LNCAP (cell line): Measurements from ENCODE around the gene ABCB9.

Experiments used
- TF ChIP-seq, protein P1 (sequence below): fragments of 450-650 bp; IDR thresholded peaks from 2 replicates; pipeline ENCODE4 v1.5.1; 2017; ENCODE audit warnings: mild to moderate bottlenecking

ABCB9 gene

DNA sequence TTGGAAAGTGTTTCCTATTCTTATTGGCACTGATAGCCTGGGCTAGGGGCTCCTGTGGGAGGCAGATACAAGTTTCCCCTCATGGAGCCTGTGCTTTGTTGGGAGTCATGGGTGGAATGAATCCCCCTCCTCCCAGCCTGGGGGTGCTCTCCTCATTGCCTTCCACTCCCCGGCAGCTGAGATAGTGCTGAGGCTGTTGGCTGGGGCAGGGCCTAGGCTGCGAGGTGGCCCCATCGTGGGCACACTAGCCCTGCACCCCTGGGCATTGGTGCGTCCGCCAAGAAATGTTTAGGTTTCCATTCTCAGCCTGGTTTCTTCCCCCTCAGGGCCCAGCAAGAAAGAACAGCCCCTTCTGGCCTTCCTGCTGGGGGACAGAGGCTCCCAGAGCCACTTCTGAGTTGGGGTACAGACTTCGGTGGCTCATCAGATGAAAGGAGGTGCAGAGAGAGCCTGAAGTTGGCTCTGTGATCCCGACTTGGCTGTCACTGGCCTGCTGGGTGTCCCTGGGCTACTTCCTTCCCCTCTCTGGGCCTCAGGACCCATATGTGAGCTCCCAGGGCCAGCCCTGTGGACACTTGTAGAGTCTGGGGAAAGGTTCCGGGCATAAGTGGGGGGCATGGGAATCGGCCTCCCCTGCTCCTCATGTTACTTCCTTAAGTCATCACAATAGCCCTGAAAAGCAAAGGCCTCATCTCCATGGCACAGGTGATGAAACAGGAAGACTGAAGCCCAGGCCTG, 11.6 kb upstream of the ABCB9 start:
- TF ChIP-seq, protein P1, sequence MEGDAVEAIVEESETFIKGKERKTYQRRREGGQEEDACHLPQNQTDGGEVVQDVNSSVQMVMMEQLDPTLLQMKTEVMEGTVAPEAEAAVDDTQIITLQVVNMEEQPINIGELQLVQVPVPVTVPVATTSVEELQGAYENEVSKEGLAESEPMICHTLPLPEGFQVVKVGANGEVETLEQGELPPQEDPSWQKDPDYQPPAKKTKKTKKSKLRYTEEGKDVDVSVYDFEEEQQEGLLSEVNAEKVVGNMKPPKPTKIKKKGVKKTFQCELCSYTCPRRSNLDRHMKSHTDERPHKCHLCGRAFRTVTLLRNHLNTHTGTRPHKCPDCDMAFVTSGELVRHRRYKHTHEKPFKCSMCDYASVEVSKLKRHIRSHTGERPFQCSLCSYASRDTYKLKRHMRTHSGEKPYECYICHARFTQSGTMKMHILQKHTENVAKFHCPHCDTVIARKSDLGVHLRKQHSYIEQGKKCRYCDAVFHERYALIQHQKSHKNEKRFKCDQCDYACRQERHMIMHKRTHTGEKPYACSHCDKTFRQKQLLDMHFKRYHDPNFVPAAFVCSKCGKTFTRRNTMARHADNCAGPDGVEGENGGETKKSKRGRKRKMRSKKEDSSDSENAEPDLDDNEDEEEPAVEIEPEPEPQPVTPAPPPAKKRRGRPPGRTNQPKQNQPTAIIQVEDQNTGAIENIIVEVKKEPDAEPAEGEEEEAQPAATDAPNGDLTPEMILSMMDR = no peak

DNA sequence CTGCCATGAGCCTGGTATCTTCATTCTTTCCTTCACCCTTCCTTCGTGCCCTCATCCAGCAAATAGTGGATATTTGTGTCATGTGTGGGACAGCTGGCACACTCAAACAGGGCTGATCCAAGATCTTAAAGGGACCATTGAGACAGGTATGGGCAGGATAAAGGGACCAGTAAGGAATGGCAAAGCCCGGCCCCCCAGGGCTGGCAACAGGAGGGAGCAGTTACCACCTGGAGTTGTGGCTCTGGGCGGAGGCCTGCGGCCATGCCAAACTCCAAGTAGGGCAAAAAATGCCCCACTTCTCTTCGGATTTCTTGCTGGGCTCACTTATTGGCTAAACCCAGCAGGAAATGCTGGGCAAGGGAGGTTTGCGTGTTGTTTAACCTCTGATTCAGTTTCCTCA, 10.9 kb upstream of the ABCB9 start:
- TF ChIP-seq, protein P1 = no peak

DNA sequence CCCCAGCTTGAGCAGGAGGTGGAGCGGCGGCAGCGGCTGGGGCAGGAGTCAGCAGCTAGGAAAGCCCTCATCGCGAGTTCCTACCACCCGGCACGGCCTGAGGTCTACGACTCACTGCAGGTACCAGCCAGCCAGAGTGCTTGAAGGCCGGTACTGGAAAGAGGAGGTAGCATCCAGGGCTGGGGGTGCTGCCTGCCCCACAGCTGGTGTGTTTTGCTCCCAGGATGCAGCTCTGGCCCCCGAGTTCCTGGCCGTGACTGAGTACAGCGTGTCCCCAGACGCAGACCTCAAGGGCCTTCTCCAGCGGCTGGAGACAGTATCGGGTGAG, 10.3 kb upstream of the ABCB9 start:
- TF ChIP-seq, protein P1 = no peak

DNA sequence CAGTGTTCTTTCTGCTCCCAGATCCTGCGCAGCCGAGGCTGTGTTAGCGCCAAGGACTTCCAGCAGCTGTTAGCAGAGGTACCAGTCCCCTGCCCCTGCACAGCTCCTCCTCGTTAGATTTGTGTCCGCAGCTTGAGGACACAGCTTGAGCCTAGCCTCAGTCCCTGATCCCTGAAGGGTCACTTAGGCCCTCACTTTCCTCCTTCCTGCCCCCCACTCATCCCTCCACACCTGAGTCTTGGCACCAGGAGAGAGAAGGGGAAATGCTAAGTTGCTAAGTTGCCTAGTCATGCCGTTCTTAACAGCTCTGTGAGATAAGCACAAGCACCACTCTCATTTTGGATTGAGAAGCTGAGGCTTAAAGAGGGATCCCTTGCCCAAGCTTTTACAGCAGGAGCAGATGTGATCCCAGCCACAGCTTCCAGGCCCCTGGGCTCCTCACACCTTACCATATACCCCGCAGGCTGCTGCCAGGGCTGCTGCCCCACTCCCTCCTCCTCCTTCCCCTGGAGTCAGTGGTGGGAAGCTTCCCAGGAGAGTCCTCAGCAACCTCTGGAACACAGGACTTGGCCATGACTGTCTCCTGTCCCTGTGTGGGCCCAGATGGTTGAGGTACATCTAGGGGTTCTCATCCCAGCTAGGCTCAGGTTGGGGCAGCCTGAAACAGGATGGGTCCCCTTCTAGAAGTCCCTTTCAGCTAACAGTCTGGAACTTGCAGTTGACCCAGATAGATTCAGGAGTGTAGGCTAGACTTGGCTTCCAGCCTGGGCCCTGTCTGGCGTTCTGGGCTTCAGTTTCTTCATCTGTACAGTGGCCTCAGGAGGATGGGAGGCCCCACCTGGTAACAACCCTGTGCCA, 9.8 kb upstream of the ABCB9 start:
- TF ChIP-seq, protein P1 = no peak

DNA sequence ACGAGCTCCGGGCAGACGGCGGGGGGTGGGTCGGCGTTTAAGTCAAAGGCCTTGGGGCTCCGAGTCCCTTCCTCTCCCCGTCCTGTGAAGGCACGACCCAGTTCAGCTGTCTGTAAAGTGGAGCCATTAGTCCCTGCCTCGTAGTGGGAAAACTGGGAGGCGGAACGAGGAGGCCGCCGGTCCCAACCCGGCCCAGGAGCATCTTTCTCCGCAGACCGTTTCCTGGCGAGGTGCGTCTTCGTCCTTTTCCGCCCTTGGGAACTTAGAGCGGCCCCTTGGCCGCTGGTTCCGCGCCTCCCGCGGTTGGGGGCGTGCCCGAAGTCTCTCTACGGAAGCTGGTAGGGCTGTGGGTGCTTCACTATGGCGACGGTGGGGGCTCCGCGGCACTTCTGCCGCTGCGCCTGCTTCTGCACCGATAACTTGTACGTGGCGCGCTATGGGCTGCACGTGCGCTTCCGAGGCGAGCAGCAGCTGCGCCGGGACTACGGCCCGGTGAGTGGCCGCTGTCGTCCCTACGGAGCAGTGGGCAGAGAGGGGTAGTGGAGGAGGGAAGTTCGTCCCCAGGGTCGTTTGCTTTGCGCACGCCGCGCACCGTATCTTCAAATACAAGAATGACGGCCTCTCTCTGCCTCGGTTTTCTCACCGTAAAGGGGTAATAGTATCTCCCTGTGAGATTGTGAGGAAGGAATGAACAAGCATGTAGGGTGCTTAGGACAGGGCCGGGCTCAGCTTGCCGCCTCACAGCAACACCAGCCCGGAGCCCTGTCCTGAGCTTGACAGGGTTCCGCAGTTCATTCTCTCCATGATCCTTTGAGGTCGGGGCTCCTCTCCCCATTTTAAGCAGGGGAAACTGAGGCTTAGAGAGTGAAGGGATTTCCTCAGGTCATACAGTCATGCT, 8.9 kb upstream of the ABCB9 start, which contains the start of gene OGFOD2:
OGFOD2 (plus strand) TSS at position 353 of the 898 bp plus-strand sequence; CDS start at position 361, 8 bp downstream.
- TF ChIP-seq, protein P1 = no peak

DNA sequence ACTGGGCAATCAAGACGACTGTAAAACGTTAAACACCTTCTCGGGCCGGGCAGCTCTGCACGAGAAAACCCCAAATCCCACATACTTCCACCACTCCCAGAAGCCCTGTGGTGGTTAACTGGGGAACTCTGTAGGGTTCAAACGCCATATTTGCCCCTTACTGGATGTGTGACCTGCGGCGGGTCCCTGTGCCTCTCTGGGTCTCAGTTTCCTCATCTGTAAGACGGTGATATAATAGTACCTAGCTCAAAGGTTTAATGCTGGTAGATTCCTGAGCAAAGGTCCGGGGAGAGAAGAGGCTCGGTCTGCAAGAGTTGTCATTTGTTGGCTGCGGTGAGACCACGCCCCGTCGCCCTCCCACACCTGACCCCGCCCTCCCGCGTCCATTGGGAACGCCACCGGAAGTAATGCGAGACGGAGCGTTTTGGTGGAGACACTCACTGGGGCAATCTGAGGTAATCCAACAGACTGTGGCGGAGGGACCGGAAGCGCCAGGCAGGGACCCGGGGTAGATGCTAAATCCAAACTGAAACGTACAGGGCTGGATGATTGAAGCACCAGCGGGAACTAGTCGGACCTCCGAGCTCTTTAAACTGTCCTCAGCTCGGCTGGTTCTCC, 8.1 kb upstream of the ABCB9 start:
- TF ChIP-seq, protein P1 = no peak

DNA sequence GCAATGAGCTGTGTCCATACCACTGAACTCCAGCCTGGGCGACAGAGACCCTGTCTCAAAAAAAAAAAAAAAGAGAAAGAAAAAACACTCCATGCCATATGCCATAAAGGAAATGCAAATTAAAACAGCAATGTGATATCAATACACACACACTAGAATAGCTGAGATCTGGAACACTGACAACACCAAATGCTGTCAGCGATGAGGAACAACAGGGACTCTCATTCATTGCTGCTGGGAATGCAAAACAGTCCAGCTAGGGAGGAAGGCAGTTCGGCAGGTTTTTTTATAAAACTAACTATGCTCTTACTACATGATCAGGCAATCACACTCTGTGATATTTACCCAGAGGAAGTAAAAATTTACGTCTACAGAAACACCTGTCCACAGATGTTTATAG, 3.4 kb upstream of the ABCB9 start:
- TF ChIP-seq, protein P1 = no peak
